ENCODE measurements around the gene RBMS2. TPM values are rescaled to one million over a fixed set of nuclear protein-coding genes. Genes with fewer than 3 reads are reported as not detected.
A peak's percentile ranks its signal among the peaks of the same experiment; 100 is the strongest.

Gene RBMS2
- total and polyA plus RNA-seq, 9 of the 15 experiments (the other 6 are each of a cell fraction or from before 2014, with no cell fraction given) = 0.08 to 10.5 (median 0.31) TPM

DNA sequence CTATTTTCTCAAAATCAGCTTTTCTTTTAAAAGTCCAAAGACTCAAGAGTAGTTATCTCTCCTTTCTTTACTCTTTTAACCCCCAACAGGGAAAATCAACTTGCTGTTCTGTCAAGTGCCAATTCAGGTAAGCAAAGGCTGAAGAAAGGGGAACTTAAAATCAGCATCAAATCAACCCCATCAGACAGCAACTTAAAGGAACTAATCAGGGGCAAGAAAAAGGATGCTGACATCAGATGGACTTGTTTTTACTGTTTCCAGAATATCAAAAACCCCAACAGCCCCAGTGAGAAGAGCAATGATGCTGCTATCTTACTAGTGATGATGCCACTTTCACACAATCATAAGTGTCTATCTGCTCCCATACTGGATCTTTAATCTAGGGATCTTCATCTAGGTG is 105.1 kb downstream of the RBMS2 start (continued):
- no peak for TF ChIP-seq TRIM25 (IDR thresholded peaks at IDR 0.05; ENCODE audit: borderline replicate concordance)
- no peak for TF ChIP-seq TCF7L2 (IDR thresholded peaks at IDR 0.05; ENCODE audit: low read depth, low read length)
- no peak for TF ChIP-seq RBM22 (IDR thresholded peaks at IDR 0.05; ENCODE audit: low read depth, low read length, poor library complexity, severe bottlenecking)

- H3K4me1 ChIP-seq (replicated peaks in 1 of 2; ENCODE audit: control insufficient read depth in 2 of 2, insufficient read depth in 2 of 2, low read length in 2 of 2) = peaks cover 29 to 49% of the 10 kb centered on the region in 2 experiments
- FAIRE-seq = no peak
- TF ChIP-seq SP1 (CRISPR knock-in tag; IDR thresholded peaks at IDR 0.05) = no peak
- TF ChIP-seq, protein P1, sequence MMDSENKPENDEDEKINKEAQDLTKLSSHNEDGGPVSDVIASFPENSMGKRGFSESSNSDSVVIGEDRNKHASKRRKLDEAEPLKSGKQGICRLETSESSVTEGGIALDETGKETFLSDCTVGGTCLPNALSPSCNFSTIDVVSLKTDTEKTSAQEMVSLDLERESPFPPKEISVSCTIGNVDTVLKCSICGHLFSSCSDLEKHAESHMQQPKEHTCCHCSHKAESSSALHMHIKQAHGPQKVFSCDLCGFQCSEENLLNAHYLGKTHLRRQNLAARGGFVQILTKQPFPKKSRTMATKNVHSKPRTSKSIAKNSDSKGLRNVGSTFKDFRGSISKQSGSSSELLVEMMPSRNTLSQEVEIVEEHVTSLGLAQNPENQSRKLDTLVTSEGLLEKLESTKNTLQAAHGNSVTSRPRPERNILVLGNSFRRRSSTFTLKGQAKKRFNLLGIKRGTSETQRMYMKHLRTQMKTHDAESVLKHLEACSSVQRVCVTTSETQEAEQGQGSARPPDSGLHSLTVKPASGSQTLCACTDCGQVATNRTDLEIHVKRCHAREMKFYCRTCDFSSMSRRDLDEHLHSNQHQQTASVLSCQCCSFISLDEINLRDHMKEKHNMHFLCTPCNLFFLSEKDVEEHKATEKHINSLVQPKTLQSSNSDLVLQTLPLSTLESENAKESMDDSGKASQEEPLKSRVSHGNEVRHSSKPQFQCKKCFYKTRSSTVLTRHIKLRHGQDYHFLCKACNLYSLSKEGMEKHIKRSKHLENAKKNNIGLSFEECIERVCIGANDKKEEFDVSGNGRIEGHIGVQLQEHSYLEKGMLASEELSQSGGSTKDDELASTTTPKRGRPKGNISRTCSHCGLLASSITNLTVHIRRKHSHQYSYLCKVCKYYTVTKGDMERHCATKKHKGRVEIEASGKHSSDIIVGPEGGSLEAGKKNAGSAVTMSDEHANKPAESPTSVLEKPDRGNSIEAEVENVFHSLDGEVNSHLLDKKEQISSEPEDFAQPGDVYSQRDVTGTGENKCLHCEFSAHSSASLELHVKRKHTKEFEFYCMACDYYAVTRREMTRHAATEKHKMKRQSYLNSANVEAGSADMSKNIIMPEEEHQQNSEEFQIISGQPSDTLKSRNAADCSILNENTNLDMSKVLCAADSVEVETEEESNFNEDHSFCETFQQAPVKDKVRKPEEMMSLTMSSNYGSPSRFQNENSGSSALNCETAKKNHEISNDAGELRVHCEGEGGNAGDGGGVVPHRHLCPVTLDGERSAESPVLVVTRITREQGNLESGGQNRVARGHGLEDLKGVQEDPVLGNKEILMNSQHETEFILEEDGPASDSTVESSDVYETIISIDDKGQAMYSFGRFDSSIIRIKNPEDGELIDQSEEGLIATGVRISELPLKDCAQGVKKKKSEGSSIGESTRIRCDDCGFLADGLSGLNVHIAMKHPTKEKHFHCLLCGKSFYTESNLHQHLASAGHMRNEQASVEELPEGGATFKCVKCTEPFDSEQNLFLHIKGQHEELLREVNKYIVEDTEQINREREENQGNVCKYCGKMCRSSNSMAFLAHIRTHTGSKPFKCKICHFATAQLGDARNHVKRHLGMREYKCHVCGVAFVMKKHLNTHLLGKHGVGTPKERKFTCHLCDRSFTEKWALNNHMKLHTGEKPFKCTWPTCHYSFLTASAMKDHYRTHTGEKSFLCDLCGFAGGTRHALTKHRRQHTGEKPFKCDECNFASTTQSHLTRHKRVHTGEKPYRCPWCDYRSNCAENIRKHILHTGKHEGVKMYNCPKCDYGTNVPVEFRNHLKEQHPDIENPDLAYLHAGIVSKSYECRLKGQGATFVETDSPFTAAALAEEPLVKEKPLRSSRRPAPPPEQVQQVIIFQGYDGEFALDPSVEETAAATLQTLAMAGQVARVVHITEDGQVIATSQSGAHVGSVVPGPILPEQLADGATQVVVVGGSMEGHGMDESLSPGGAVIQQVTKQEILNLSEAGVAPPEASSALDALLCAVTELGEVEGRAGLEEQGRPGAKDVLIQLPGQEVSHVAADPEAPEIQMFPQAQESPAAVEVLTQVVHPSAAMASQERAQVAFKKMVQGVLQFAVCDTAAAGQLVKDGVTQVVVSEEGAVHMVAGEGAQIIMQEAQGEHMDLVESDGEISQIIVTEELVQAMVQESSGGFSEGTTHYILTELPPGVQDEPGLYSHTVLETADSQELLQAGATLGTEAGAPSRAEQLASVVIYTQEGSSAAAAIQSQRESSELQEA (IDR thresholded peaks at IDR 0.05; ENCODE audit: low read depth) = no peak
- peak; percentile 20 to 26; a peak in 1 of 4 replicates for TF ChIP-seq NRF1 (conservative IDR thresholded peaks at IDR 0.05 in 1 of 2, IDR thresholded peaks at IDR 0.05 in 1 of 2)
- TF ChIP-seq CTBP1 (IDR thresholded peaks at IDR 0.05; ENCODE audit: borderline replicate concordance) = no peak; the same call in 1 of the 2 replicates
- TF ChIP-seq GABPB1 (CRISPR knock-in tag; IDR thresholded peaks at IDR 0.05) = peak; percentile 15; the same call in 1 of the 2 replicates
- TF ChIP-seq NFXL1 (CRISPR knock-in tag; IDR thresholded peaks at IDR 0.05) = no peak
Observed at GRCh38 chr12:56628671-56629458, 107.2 kb downstream of the RBMS2 start.

More at GRCh38 chr12:56628671-56629458, 107.2 kb downstream of the RBMS2 start:
- H3K79me2 ChIP-seq (ENCODE audit: control insufficient read depth, insufficient read depth, low read length) = peaks cover 96% of the 10 kb centered on the region
- H3K9me3 ChIP-seq (replicated peaks; ENCODE audit: control insufficient read depth, insufficient read depth, low read depth, low read length) = no peaks in the 10 kb centered on the region
- TSS peak; percentile 43 for BruUV-seq (replicated peaks)
- in situ Hi-C loops (cut with MboI) = no loop called here
- DNase-seq (ENCODE audit: extremely low read depth in 1 of 4, low spot score in 3 of 4) (peak in 3 of 4 experiments; percentile 18 to 66 (median 47)), ATAC-seq (peak; percentile 11; the same call in 1 of the 3 replicates)
- H2AFZ ChIP-seq (ENCODE audit: low read depth, low read length) = peak overlapping the region; percentile 19; the same call in 1 of the 2 replicates
- H3K9ac ChIP-seq (ENCODE audit: insufficient read depth in 1 of 2, low read depth in 2 of 2, low read length in 2 of 2) = peak overlapping the region; percentile 90 to 96
- POLR2A ChIA-PET = interaction anchor here (0.6 to 1.7 kb wide), 8 partner anchors 8 to 504 kb away, joined by 3 to 9 read pairs (median 4); partner anchors contain the start of genes NACA and PTGES3
- peaks cover 46% of the 10 kb centered on the region for H3K36me3 ChIP-seq (ENCODE audit: control insufficient read depth, insufficient read depth, low read length)
- WGBS (ENCODE audit: insufficient coverage, low coverage, missing lambda C conversion rate) = 2% methylated on average over 18 of the region's 18 CpGs
- 0 out of 2 replicates have a peak, but pooled peaks cover 9% of the 10 kb centered on the region for H4K20me1 ChIP-seq (replicated peaks; ENCODE audit: control insufficient read depth, insufficient read depth, low read length)
- intact Hi-C loops (cut with micrococcal nuclease) = no loop called here
- peak overlapping the region; percentile 100 for H3K4me3 ChIP-seq
- H3K27ac ChIP-seq (ENCODE audit: extremely low read depth, low read depth, low read length) = peak overlapping the region; percentile 89
- H3K4me2 ChIP-seq (ENCODE audit: insufficient read depth, low read length) = peak overlapping the region; percentile 98
- no peaks in the 10 kb centered on the region for H3K27me3 ChIP-seq (ENCODE audit: control insufficient read depth in 2 of 2, insufficient read depth in 2 of 2, low read length in 2 of 2)
- CTCF ChIA-PET (ENCODE audit: low intra/inter-chr PET ratio) = interaction anchor here (0.7 kb wide), 1 partner anchor 370 kb away, joined by 4 read pairs; no protein-coding TSS in a partner anchor
- peaks cover 2% of the 10 kb centered on the region for H3K9me1 ChIP-seq (ENCODE audit: control insufficient read depth, insufficient read depth, low read length)

Measured in K562 (cell line).